ENCODE data around the gene TFPI2.
A peak's percentile ranks its signal among the peaks of the same experiment; 100 is the strongest.

DNA sequence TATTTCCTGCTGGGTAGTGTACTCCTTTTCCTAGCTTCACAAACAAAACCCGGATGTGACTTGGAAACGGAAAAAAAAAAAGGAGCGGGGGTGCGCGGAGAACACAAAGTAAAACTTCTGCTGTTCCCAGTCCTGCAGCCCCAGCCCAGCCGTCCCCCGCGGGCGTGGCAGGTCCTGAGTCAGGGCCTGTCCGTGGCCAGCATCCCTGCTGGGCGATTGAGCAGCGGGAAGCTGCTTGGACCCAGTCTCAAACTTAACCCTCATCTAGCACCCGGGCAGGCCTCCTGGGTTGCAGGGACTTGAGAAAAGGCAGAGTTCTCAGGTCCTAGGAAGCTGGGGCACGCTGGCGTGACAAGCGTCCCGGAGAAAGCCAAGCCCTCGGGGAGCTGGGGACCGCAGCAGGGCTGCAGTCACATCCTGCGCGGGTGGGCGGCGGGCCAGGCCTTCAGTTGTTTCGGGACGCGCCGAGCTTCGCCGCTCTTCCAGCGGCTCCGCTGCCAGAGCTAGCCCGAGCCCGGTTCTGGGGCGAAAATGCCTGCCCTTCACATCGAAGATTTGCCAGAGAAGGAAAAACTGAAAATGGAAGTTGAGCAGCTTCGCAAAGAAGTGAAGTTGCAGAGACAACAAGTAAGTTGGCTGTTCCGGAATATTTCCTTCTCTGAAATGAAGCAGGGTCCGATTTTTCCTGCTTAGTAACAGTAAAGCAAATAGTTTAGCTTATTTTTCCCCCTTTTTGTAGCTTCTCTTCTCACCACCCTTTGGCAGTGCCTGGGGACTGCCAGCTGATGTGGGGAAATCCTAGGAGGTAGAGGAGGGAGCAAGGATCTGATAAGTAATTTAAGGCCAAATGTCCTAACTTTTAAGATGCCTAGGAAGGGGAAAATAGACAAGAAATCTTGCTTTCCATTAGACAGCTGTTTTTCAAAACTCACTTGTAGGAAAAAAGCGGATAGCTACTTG is 31.3 kb upstream of the TFPI2 start, which contains the start of gene GNG11:
- TF ChIP-seq, protein P1, sequence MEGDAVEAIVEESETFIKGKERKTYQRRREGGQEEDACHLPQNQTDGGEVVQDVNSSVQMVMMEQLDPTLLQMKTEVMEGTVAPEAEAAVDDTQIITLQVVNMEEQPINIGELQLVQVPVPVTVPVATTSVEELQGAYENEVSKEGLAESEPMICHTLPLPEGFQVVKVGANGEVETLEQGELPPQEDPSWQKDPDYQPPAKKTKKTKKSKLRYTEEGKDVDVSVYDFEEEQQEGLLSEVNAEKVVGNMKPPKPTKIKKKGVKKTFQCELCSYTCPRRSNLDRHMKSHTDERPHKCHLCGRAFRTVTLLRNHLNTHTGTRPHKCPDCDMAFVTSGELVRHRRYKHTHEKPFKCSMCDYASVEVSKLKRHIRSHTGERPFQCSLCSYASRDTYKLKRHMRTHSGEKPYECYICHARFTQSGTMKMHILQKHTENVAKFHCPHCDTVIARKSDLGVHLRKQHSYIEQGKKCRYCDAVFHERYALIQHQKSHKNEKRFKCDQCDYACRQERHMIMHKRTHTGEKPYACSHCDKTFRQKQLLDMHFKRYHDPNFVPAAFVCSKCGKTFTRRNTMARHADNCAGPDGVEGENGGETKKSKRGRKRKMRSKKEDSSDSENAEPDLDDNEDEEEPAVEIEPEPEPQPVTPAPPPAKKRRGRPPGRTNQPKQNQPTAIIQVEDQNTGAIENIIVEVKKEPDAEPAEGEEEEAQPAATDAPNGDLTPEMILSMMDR (tag by site-specific recombination; IDR thresholded peaks at IDR 0.05) = peak; percentile 57; the same call in 1 of the 2 replicates
- no peak for TF ChIP-seq ZNF514 (tag by site-specific recombination; IDR thresholded peaks at IDR 0.05)

Data from HEK293 (cell line).